Measurements from ENCODE around the gene TMEM179. TPM values are rescaled to one million over a fixed set of nuclear protein-coding genes. Genes with fewer than 3 reads are reported as not detected.

TMEM179 gene
- total RNA-seq, 1 donor, result not detected

- DNase-seq (ENCODE audit: low read depth), result no peak
- TF ChIP-seq, protein P1, sequence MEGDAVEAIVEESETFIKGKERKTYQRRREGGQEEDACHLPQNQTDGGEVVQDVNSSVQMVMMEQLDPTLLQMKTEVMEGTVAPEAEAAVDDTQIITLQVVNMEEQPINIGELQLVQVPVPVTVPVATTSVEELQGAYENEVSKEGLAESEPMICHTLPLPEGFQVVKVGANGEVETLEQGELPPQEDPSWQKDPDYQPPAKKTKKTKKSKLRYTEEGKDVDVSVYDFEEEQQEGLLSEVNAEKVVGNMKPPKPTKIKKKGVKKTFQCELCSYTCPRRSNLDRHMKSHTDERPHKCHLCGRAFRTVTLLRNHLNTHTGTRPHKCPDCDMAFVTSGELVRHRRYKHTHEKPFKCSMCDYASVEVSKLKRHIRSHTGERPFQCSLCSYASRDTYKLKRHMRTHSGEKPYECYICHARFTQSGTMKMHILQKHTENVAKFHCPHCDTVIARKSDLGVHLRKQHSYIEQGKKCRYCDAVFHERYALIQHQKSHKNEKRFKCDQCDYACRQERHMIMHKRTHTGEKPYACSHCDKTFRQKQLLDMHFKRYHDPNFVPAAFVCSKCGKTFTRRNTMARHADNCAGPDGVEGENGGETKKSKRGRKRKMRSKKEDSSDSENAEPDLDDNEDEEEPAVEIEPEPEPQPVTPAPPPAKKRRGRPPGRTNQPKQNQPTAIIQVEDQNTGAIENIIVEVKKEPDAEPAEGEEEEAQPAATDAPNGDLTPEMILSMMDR (IDR thresholded peaks at IDR 0.05; ENCODE audit: insufficient read depth, low read depth, low read length), result no peak
Measured at GRCh38 chr14:104596451-104596918, 8.1 kb downstream of the TMEM179 start.

DNA sequence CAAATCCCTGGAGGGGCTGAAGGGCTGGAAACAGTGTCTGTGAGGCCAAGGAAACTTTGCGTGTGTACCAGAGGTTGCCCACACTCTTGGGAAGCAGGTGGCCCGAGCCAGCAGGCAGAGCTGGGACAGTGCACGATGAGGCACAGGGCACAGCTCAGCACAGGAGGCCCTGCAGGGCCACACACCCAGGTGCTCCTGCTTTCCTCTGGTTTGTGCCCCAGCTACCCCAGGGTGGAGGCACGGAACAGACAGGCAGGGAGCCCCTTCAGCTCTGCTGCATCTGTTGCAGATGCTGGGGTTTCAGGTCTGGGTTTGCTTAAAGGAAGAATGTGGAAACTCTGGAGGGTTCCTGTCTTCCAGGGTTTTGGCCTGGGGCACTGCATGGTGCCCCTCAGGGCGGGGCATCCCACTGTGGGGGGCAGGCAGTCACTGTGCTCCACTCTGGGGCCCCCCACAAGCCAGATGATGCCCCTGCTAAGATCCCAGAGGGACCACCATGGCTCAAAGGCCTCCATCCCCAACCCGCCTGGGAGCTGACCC is 8.6 kb downstream of the TMEM179 start:
- no peak for DNase-seq (ENCODE audit: low read depth)
- TF ChIP-seq, protein P1 (IDR thresholded peaks at IDR 0.05; ENCODE audit: insufficient read depth, low read depth, low read length), result no peak
- no peak overlapping the region for H3K4me3 ChIP-seq (ENCODE audit: low read depth, low read length)

More at GRCh38 chr14:104596451-104596918, 8.1 kb downstream of the TMEM179 start:
- H3K4me3 ChIP-seq (ENCODE audit: low read depth, low read length), result no peak overlapping the region

DNA sequence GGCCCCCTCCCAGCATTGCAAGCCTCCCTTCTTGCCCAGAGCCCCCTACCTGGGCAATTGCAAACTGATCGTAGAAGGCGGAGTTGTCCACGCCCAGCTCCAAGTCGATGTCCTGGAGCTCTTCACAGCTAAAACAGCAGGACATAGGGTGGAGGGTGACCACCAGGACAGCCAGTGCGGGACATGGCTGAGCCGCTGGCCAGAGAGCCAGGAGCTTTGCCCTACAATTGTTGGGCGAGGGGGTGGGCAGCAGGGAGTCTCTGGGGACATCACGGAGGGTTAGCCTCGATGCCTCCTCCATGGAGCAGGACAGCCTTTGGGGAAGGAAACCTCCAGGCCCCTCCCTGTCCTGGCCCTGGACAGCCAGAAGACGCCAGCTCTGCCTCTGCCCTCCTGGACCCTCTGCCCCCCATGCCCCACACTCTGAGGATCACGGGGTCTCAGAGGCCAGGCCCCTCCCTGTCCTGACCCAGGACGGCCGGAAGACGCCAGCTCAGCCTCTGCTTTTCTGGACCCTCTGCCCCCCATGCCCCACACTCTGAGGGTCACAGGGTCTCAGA is 9.4 kb downstream of the TMEM179 start:
- TF ChIP-seq, protein P1 (IDR thresholded peaks at IDR 0.05; ENCODE audit: insufficient read depth, low read depth, low read length), result no peak
- no peak for DNase-seq (ENCODE audit: low read depth)

DNA sequence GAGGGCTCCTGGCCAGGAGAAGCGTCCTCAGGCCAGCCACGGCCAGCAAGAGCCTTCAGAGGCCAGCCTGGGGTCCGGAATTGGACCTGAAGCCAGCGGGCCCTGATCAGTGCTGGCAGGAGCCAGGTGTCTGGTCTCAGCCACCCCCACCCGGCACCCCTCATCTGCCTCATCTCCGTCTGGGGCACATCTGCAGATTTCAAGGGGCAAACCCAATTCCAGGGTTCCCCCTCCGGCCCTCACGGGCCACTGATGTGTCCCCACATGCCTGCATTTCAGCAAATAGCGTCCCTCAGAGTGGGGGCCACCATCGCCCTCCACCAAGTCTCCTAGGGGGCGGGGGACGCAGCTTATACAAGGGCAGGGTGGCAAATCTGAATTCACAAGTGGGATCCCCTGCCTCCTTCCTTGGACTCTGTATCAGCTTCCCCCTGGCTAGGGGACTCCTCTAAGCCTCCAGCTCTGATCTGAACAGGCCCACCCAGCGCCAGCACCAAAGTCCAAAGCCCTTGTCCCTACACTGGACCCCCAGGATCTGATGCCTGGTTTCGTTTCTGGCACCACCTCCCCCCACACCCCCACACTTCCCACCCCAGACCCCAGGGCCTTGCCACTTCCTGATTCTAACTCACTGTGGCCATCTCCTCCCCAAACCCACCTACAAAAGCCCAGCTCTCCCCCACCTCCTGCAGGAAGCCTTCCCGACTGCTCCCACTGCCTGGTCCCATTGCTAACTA is 10.1 kb downstream of the TMEM179 start:
- TF ChIP-seq, protein P1 (IDR thresholded peaks at IDR 0.05; ENCODE audit: insufficient read depth, low read depth, low read length), result no peak
- no peak overlapping the region for H3K4me3 ChIP-seq (ENCODE audit: low read depth, low read length)
- no peak for DNase-seq (ENCODE audit: low read depth)

More for the DNA sequence above, 9.4 kb downstream of the TMEM179 start:
- no peak overlapping the region for H3K4me3 ChIP-seq (ENCODE audit: low read depth, low read length)

DNA sequence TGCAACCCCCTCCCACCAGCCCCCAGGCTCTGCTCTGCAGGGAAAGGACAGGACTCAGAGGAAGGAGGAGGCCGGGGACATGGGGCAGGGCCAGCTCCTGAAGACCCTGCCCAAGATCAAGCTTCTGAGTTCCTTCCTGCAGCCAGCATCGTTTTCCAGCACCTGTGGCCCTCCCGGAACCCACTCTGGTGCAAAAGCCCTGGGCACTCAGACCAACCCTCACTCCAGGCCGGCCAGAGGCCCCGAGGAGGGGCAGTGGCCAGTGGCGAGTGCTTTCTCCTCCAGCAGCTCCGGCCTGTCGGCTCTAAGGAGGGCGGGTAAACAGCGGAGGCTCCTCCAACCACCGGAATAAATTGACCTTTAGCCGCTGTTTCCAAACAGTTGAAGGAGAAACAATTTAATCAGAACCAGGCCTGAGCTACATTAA is 10.8 kb downstream of the TMEM179 start:
- no peak overlapping the region for H3K4me3 ChIP-seq (ENCODE audit: low read depth, low read length)
- DNase-seq (ENCODE audit: low read depth), result no peak
- TF ChIP-seq, protein P1 (IDR thresholded peaks at IDR 0.05; ENCODE audit: insufficient read depth, low read depth, low read length), result no peak

DNA sequence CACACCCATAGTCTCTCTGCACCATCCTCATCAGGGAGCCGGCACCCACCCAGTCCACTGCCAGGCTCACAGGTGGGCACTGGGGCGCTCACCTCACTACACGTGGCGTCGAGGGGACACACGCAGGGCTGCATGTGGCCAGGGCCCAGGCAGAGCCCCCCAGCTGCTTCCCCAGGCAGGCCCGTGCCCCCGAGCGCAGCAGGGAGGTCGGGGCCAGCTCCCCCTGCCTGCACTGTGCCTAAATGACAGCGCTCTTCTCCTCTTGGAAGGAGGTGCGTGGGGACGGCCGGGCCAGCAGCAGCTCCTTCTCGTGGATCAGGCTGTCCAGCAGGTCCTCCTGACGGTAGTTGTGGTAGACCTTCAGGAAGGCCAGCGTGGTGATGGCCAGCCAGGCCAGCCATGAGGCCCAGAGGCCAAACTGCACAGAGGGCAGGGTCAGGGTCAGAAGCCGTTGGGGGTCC is 11.3 kb downstream of the TMEM179 start:
- no peak for DNase-seq (ENCODE audit: low read depth)
- H3K4me3 ChIP-seq (ENCODE audit: low read depth, low read length), result no peak overlapping the region
- TF ChIP-seq, protein P1 (IDR thresholded peaks at IDR 0.05; ENCODE audit: insufficient read depth, low read depth, low read length), result no peak
